Measurements from ENCODE around the gene PCDHB14.

PCDHB14 gene

GRCh38 chr5:141272906-141273305 lies 49.8 kb downstream of the PCDHB14 start:
- DNase-seq (ENCODE audit: low read depth in 2 of 2, low spot score in 1 of 2): no peak
